IMR-90 (cell line): ENCODE measurements around the gene ALDH1A1. TPM values are rescaled to one million over a fixed set of nuclear protein-coding genes. Genes with fewer than 3 reads are reported as not detected.

Source experiments
- ATAC-seq: fragments of 200-7000 bp; cut with Tn5 transposase; 2 replicates; pipeline ENCODE4 v1.9.1; 2020; ENCODE audit warnings: low read depth, mild to moderate bottlenecking, moderate library complexity
- BruUV-seq: library from RNA; stranded (reverse); fragments of 400-500 nt; replicated peaks from 2 replicates; lab custom pipeline; 2021; lab: Mats Ljungman, UMichigan
- CTCF ChIA-PET: fragments of 300-600 bp; formaldehyde crosslinking; extraction: SDS; loops from one replicate; lab custom pipeline; 2021; ENCODE audit warnings: antibody characterized with exemption; lab: Yijun Ruan, JAX
- POLR2A ChIA-PET: fragments of 300-600 bp; sonication (Branson Sonifier 250); formaldehyde crosslinking; loops from one replicate; lab custom pipeline; 2022; ENCODE audit warnings: antibody characterized with exemption; ENCODE audit not compliant: unreplicated experiment; lab: Charles Lee
- DNase-seq: peaks from one replicate; pipeline ENCODE4 v3.0.0; 2013
- H2AFZ ChIP-seq: replicated peaks from 2 replicates; pipeline ENCODE3; 2013; ENCODE audit warnings: low read length, mild to moderate bottlenecking; ENCODE audit not compliant: poor library complexity
- H2AK5ac ChIP-seq: 2 replicates; pipeline ENCODE4 v1.6.1; 2013; ENCODE audit warnings: low read depth, low read length, inconsistent platforms
- H2AK9ac ChIP-seq: replicated peaks from 2 replicates; pipeline ENCODE3; 2013; ENCODE audit warnings: mild to moderate bottlenecking, low read depth, low read length, moderate library complexity; ENCODE audit not compliant: poor library complexity
- H2BK120ac ChIP-seq: 2 replicates; pipeline ENCODE4 v1.6.1; 2013; ENCODE audit warnings: low read depth, low read length, inconsistent platforms
- H2BK15ac ChIP-seq: 3 replicates; pipeline ENCODE4 v1.6.1; 2013; ENCODE audit warnings: low read depth, low read length, inconsistent platforms
- H2BK20ac ChIP-seq: 2 replicates; pipeline ENCODE4 v1.6.1; 2013; ENCODE audit warnings: low read depth, mild to moderate bottlenecking, inconsistent platforms, low read length, moderate library complexity
- H2BK5ac ChIP-seq: 2 replicates; pipeline ENCODE4 v1.6.1; 2013; ENCODE audit warnings: mild to moderate bottlenecking, low read depth, low read length, inconsistent platforms; ENCODE audit not compliant: poor library complexity, severe bottlenecking
- H3K14ac ChIP-seq: replicated peaks from 2 replicates; pipeline ENCODE4 v1.6.1; 2013; ENCODE audit warnings: low read depth, low read length, inconsistent platforms
- H3K18ac ChIP-seq: 2 replicates; pipeline ENCODE4 v1.6.1; 2013; ENCODE audit warnings: low read depth, low read length, control low read depth
- H3K23ac ChIP-seq: 2 replicates; pipeline ENCODE4 v1.6.1; 2013; ENCODE audit warnings: low read depth, low read length, inconsistent platforms
- H3K27ac ChIP-seq: 2 replicates; pipeline ENCODE4 v1.5.1; 2013; ENCODE audit warnings: mild to moderate bottlenecking, control low read depth, low read length; ENCODE audit not compliant: insufficient read depth
- H3K27me3 ChIP-seq: 2 replicates; pipeline ENCODE4 v1.6.1; 2013; ENCODE audit warnings: low read length; ENCODE audit not compliant: control insufficient read depth, insufficient read depth
- H3K36me3 ChIP-seq: 2 replicates; pipeline ENCODE4 v1.6.1; 2013; ENCODE audit warnings: low read length, mixed read lengths; ENCODE audit not compliant: control insufficient read depth, insufficient read depth
- H3K4ac ChIP-seq: 2 replicates; pipeline ENCODE4 v1.6.1; 2013; ENCODE audit warnings: low read depth, low read length, inconsistent platforms
- H3K4me1 ChIP-seq: 2 replicates; pipeline ENCODE4 v1.6.1; 2013; ENCODE audit warnings: low read length, mixed read lengths; ENCODE audit not compliant: control insufficient read depth, insufficient read depth
- H3K4me2 ChIP-seq: 2 replicates; pipeline ENCODE4 v1.6.1; 2013; ENCODE audit warnings: low read depth, mild to moderate bottlenecking, control low read depth, low read length, moderate library complexity
- H3K4me3 ChIP-seq: 2 replicates; pipeline ENCODE4 v1.5.1; 2013; ENCODE audit warnings: low read depth, mild to moderate bottlenecking, control low read depth, low read length, moderate library complexity; ENCODE audit not compliant: insufficient read depth
- H3K56ac ChIP-seq: 2 replicates; pipeline ENCODE4 v1.6.1; 2013; ENCODE audit warnings: low read length, inconsistent platforms; ENCODE audit not compliant: insufficient read depth; ENCODE audit errors: extremely low read depth
- H3K79me1 ChIP-seq, 2 experiments: 2 replicates each; pipeline ENCODE4 v1.6.1; 2013; ENCODE audit warnings: low read length in 2 of 2, inconsistent platforms in 1 of 2, low read depth in 1 of 2
- H3K9ac ChIP-seq: 2 replicates; pipeline ENCODE4 v1.6.1; 2013; ENCODE audit warnings: low read depth, low read length, control low read depth
- H3K9me1 ChIP-seq: 2 replicates; pipeline ENCODE4 v1.6.1; 2013; ENCODE audit warnings: low read length, inconsistent platforms; ENCODE audit not compliant: insufficient read depth
- H3K9me3 ChIP-seq: 2 replicates; pipeline ENCODE4 v1.6.1; 2013; ENCODE audit warnings: low read length; ENCODE audit not compliant: control insufficient read depth, insufficient read depth
- H4K20me1 ChIP-seq: 2 replicates; pipeline ENCODE4 v1.6.1; 2013; ENCODE audit warnings: low read length, inconsistent platforms; ENCODE audit not compliant: insufficient read depth
- H4K5ac ChIP-seq: 2 replicates; pipeline ENCODE4 v1.6.1; 2013; ENCODE audit warnings: mild to moderate bottlenecking, low read depth, low read length, control low read depth
- H4K8ac ChIP-seq, 2 experiments: 2 replicates each; pipeline ENCODE4 v1.6.1; 2013; ENCODE audit warnings: low read depth in 2 of 2, low read length in 2 of 2, control low read depth in 1 of 2, inconsistent platforms in 1 of 2
- H4K91ac ChIP-seq: 2 replicates; pipeline ENCODE4 v1.6.1; 2013; ENCODE audit warnings: low read depth, low read length, inconsistent platforms; ENCODE audit not compliant: insufficient read depth
- WGBS, 2 experiments: methylation state at CpG; one replicate each; pipeline versions ENCODE4 v1.1.5 to v1.1.7; 2013; ENCODE audit warnings: missing lambda C conversion rate in 2 of 2; ENCODE audit not compliant: insufficient read length in 1 of 2; ENCODE audit errors: extremely low coverage in 2 of 2; 5-methylcytosine and 5-hydroxymethylcytosine counted together
- dilution Hi-C: fragments of 300-500 bp; cut with HindIII; formaldehyde crosslinking; loops from one replicate; pipeline ENCODE4 v1.14.3; 2018; ENCODE audit warnings: low sequenced_read_pairs; ENCODE audit not compliant: unreplicated experiment
- in situ Hi-C: fragments of 300-500 bp; cut with MboI; formaldehyde crosslinking; loops from 3 replicates; pipeline ENCODE4 v1.14.3; 2019; ENCODE audit warnings: low sequenced_read_pairs, inconsistent platforms, mixed read lengths
- intact Hi-C: fragments of 100-400 bp; cut with micrococcal nuclease; formaldehyde crosslinking; loops from 2 replicates; pipeline ENCODE4 v1.10.0; 2022
- polyA plus RNA-seq, 3 experiments: library from polyadenylated mRNA; depleted of rRNA; stranded (reverse); fragments of >200 nt; gene quantifications; 2 replicates each; pipeline ENCODE4 v1.2.3, GENCODE V29; 2012; ENCODE audit warnings: low replicate concordance in 1 of 3
- total RNA-seq: library from RNA; depleted of rRNA; stranded (reverse); fragments of >200 nt; gene quantifications from 2 replicates; pipeline ENCODE4 v1.2.3, GENCODE V29; 2012
- TF ChIP-seq, protein P1 (sequence below): fragments of 150-350 bp; IDR thresholded peaks from 2 replicates; pipeline ENCODE4 v1.6.1; 2017; ENCODE audit warnings: mild to moderate bottlenecking, antibody characterized with exemption, low read length, low read depth

ALDH1A1 gene
- total and polyA plus RNA-seq, 2 of the 4 experiments (the other 2 are of a cell fraction), result not detected

DNA sequence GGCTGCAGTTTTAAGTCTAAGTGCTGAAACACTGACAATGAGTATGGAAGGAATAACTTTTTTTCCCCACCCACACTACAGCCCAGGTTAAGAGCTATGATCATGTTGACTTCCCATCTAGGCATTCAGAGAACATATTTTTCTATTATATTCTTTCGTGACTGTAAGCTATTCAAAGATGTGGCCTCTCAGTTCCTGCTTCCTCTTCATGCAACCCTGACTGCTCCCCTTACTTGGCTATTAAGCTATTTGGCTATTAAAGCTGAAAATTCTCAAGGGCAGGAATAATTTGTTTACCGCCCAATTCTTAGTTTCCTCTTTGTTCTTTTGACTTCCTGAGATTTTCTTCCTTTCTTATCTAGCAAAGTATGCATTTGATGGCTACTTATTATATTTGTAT, 18.6 kb upstream of the ALDH1A1 start:
- Histone ChIP-seq H3K9me3 (no peaks in the 10 kb centered on the region), H4K8ac (no peak overlapping the region), H4K5ac (no peak overlapping the region), H3K14ac (no peak overlapping the region), H3K4me3 (no peak overlapping the region), H3K9ac (no peak overlapping the region), H2BK20ac (no peak overlapping the region), H3K4me1 (no peaks in the 10 kb centered on the region), H3K27ac (no peak overlapping the region), H2AK9ac (no peak overlapping the region), H2BK15ac (no peak overlapping the region), H3K56ac (no peak overlapping the region), H2BK5ac (no peak overlapping the region), H3K4me2 (no peak overlapping the region), H3K18ac (no peak overlapping the region), H3K27me3 (no peaks in the 10 kb centered on the region), H2BK120ac (no peak overlapping the region), H3K4ac (no peak overlapping the region), H2AK5ac (no peak overlapping the region), H4K20me1 (no peaks in the 10 kb centered on the region), H3K36me3 (no peaks in the 10 kb centered on the region), H3K23ac (no peak overlapping the region), H2AFZ (no peak overlapping the region), H4K91ac (no peak overlapping the region), H3K79me1 (no peaks in the 10 kb centered on the region), H3K9me1 (no peaks in the 10 kb centered on the region)
- intact Hi-C loops, result no loop called here
- BruUV-seq, result no TSS peak
- TF ChIP-seq, protein P1, sequence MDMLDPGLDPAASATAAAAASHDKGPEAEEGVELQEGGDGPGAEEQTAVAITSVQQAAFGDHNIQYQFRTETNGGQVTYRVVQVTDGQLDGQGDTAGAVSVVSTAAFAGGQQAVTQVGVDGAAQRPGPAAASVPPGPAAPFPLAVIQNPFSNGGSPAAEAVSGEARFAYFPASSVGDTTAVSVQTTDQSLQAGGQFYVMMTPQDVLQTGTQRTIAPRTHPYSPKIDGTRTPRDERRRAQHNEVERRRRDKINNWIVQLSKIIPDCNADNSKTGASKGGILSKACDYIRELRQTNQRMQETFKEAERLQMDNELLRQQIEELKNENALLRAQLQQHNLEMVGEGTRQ, result no peak
- no peak for DNase-seq
- dilution Hi-C loops, result no loop called here
- ChIA-PET POLR2A (no interaction called here), CTCF (no interaction called here)
- ATAC-seq, result no peak
- in situ Hi-C loops, result no loop called here
- WGBS, 2 experiments, result no CpG with 5 or more reads among the region's 2 CpGs
